Measurements from ENCODE around the gene UCKL1.
"Not testable (repeated sequence)": the region's sequence is repeated elsewhere in the genome, so short reads cannot be mapped to it uniquely, and the experiment has no call there.

Gene UCKL1

DNA sequence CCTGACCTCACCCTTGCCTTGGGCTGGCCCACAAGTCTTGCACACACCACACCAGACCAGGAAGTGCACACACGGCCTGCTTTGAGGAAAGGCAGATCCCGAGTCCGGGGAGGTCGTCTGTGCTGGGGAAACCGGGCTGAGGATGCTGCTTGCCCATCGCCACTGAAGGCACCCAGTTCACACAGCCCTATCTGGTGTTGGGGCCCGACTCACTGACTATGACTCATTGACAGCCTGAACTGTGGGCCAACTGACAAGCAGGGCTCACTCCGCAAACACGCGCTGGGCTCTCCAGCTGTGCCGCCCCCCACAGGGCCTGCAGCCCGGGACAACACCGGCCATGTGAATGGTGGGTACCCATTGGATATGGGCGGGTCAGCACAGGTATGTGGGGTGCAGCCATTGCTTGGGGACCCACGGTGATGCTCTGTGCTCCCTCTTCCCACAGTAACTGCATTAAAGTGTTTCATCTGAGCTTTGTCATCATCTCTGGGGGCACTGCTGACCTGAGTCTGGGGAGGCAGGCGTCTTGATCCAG lies 21.6 kb upstream of the UCKL1 start:
- Histone ChIP-seq H3K4me1 (peaks cover 14% of the 10 kb centered on the region), H3K4me3 (no peak overlapping the region; the same call in 1 of the 2 replicates), H3K36me3 (replicated peaks) (no peaks in the 10 kb centered on the region; the same call in 1 of the 2 replicates), H3K9me3 (no peaks in the 10 kb centered on the region), H3K27me3 (ENCODE audit: low read depth) (no peaks in the 10 kb centered on the region)
- in situ Hi-C loops (cut with MboI; ENCODE audit: low sequenced_read_pairs): loop anchor here (5.0 kb wide), 1 partner anchor 436 kb away; no protein-coding TSS in a partner anchor
- no peak for DNase-seq (ENCODE audit: low spot score in 2 of 2)

- DNase-seq (ENCODE audit: low spot score in 2 of 2): no peak
- Histone ChIP-seq H3K9me3 (no peaks in the 10 kb centered on the region), H3K27me3 (ENCODE audit: low read depth) (no peaks in the 10 kb centered on the region), H3K4me1 (peaks cover 14% of the 10 kb centered on the region), H3K36me3 (replicated peaks) (no peaks in the 10 kb centered on the region), H3K4me3 (no peak overlapping the region)
- in situ Hi-C loops (cut with MboI; ENCODE audit: low sequenced_read_pairs): loop anchor here (5.0 kb wide), 1 partner anchor 435 kb away; no protein-coding TSS in a partner anchor
Measured at GRCh38 chr20:63976980-63977738, 20.9 kb upstream of the UCKL1 start.

DNA sequence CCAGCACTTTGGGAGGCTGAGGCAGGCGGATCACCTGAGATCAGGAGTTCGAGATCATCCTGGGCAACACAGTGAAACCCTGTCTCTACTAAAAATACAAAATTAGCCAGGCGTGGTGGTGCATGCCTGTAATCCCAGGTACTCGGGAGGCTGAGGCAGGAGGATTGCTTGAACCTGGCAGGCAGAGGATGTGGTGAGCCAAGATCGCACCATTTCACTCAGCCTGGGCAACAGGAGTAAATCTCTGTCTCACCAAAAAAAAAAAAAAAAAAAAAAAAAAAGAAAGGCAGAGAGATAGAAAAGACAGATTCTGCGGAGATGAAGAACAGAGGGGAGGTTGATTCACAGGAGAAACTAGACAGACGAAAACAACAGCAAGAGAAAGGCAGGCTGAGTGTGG lies 20.3 kb upstream of the UCKL1 start:
- not testable (repeated sequence) for H3K9me3 ChIP-seq; DNase-seq (ENCODE audit: low spot score in 2 of 2); H3K4me3 ChIP-seq; H3K36me3 ChIP-seq (replicated peaks); H3K27me3 ChIP-seq (ENCODE audit: low read depth)
- peaks cover 14% of the 10 kb centered on the region for H3K4me1 ChIP-seq
- in situ Hi-C loops (cut with MboI; ENCODE audit: low sequenced_read_pairs): loop anchor here (5.0 kb wide), 1 partner anchor 434 kb away; no protein-coding TSS in a partner anchor

GRCh38 chr20:63974402-63975200 lies 18.4 kb upstream of the UCKL1 start:
- Histone ChIP-seq H3K4me1 (peaks cover 7% of the 10 kb centered on the region), H3K4me3 (no peak overlapping the region), H3K9me3 (no peaks in the 10 kb centered on the region), H3K36me3 (replicated peaks) (no peaks in the 10 kb centered on the region), H3K27me3 (ENCODE audit: low read depth) (no peaks in the 10 kb centered on the region)
- in situ Hi-C loops (cut with MboI; ENCODE audit: low sequenced_read_pairs): loop anchor here (5.0 kb wide), 1 partner anchor 432 kb away; no protein-coding TSS in a partner anchor
- no peak for DNase-seq (ENCODE audit: low spot score in 2 of 2)

- H3K4me1 ChIP-seq: peaks cover 8% of the 10 kb centered on the region
- no peaks in the 10 kb centered on the region for H3K9me3 ChIP-seq
- peak; percentile 70 to 94 for DNase-seq (ENCODE audit: low spot score in 2 of 2)
- H3K36me3 ChIP-seq (replicated peaks): no peaks in the 10 kb centered on the region
- peak overlapping the region; percentile 17; the same call in 1 of the 2 replicates for H3K4me3 ChIP-seq
- in situ Hi-C loops (cut with MboI; ENCODE audit: low sequenced_read_pairs): no loop called here
- H3K27me3 ChIP-seq (ENCODE audit: low read depth): no peaks in the 10 kb centered on the region
Measured at GRCh38 chr20:63973636-63974401, 17.6 kb upstream of the UCKL1 start.

- no peaks in the 10 kb centered on the region for H3K9me3 ChIP-seq
- in situ Hi-C loops (cut with MboI; ENCODE audit: low sequenced_read_pairs): no loop called here
- no peaks in the 10 kb centered on the region for H3K27me3 ChIP-seq (ENCODE audit: low read depth)
- H3K4me1 ChIP-seq: peaks cover 7% of the 10 kb centered on the region
- DNase-seq (ENCODE audit: low spot score in 2 of 2): no peak
- no peak overlapping the region for H3K4me3 ChIP-seq
- peaks cover 4% of the 10 kb centered on the region for H3K36me3 ChIP-seq (replicated peaks)
Measured at GRCh38 chr20:63973160-63973479, 16.9 kb upstream of the UCKL1 start.

DNA sequence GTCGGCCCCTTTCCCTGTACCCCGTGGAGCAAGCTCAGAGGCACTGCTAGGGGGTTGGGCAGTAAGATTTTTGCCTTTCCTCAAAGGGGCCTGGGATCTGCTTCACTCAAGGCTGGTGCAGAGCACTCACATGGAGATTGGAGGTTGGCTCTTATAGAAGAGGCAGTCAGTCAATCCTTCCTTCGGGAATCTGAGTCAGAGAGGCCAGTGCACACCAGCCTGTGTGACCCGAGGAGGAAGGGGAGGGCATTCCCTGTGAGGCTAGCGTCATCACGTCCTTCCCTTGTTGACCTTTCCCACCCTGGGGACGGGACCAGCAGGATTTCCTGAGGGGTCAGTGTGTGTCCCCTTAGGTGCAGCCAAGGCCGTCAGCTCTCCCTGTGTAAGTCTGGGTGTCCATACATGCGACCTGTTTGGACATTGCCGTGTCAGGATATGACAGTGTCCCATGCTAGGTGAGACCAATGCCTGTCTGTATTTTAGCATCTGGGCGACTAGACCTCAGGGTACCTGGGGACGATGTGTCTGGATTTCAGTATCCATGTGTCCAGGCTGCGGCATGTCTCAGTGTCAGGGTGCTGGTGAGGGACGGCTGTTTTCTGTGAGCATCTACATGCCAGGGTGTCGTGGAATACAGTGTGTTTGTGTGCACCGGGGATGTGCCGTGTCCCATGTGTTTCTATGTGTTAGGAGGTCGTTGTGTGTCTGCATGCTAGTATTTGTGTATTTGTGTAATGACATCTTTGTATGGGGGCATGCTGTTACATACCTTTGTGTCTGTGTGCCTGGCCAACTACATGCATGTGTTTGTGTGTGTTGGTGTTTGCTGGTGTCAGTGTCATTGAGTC lies 16.3 kb upstream of the UCKL1 start:
- Histone ChIP-seq H3K4me1 (peaks cover 7% of the 10 kb centered on the region), H3K9me3 (no peaks in the 10 kb centered on the region), H3K4me3 (no peak overlapping the region), H3K27me3 (ENCODE audit: low read depth) (no peaks in the 10 kb centered on the region), H3K36me3 (replicated peaks) (peaks cover 10% of the 10 kb centered on the region)
- peak in 1 of 2 experiments; percentile 9 for DNase-seq (ENCODE audit: low spot score in 2 of 2)
- in situ Hi-C loops (cut with MboI; ENCODE audit: low sequenced_read_pairs): no loop called here

DNA sequence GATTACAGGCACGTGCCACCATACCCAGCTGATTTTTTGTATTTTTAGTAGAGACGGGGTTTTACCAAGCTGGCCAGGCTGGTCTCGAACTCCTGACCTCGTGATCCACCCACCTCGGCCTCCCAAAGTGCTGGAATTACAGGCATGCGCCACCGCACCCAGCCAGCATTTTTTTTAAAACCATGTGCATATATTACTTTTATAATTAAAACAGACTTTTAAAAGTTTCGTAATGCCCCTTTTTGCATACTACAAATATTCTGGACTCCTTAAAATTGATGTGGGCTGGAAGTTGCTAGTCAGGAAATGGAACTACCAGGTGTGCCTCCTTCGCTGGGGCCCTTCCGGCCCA lies 15.7 kb upstream of the UCKL1 start:
- H3K27me3 ChIP-seq (ENCODE audit: low read depth); H3K9me3 ChIP-seq; H3K4me3 ChIP-seq; in situ Hi-C loops (cut with MboI; ENCODE audit: low sequenced_read_pairs); DNase-seq (ENCODE audit: low spot score in 2 of 2); H3K4me1 ChIP-seq: not testable (repeated sequence)
- H3K36me3 ChIP-seq (replicated peaks): peaks cover 16% of the 10 kb centered on the region

DNA sequence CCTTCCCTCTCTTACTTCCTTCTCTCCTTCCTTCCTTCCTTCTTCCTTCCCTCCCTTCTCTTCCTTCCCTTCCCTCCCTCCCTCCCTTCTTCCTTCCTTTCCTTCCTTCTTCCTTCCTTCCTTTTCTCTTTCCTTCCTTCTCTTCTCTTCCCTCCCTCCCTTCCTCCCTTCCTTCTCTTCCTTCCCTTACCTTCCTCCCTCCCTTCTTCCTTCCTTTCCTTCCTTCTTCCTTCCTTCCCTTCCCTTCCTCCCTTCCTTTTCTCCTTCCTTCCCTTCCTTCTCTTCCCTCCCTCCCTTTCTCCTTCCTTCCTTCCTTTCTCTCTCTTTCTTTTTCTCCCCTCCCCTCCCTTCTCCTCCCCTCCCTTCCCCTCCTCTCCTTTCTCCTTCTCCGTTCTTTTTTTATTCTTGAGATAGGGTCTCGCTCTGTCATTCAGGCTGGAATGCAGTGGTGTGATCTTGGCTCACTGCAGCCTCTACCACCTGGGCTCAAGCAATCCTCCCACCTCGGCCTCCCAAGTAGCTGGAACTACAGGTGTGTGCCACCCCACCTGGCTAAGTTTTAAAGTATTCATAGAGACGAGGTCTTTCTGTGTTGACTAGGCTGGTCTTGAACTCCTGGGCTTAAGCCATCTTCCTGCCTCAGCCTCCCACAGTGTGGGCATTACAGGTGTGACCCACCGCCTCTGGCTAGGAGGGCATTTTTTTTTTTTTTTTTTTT lies 14.7 kb upstream of the UCKL1 start:
- Histone ChIP-seq H3K36me3 (replicated peaks) (peaks cover 26% of the 10 kb centered on the region), H3K9me3 (peaks cover 4% of the 10 kb centered on the region), H3K4me1 (peaks cover 7% of the 10 kb centered on the region), H3K4me3 (no peak overlapping the region), H3K27me3 (ENCODE audit: low read depth) (no peaks in the 10 kb centered on the region)
- DNase-seq (ENCODE audit: low spot score in 2 of 2): no peak
- in situ Hi-C loops (cut with MboI; ENCODE audit: low sequenced_read_pairs): no loop called here

- peak; percentile 50 to 90 for DNase-seq (ENCODE audit: low spot score in 2 of 2)
- in situ Hi-C loops (cut with MboI; ENCODE audit: low sequenced_read_pairs): no loop called here
- H3K4me1 ChIP-seq: peaks cover 7% of the 10 kb centered on the region
- peaks cover 26% of the 10 kb centered on the region for H3K36me3 ChIP-seq (replicated peaks)
- H3K9me3 ChIP-seq: peaks cover 4% of the 10 kb centered on the region
- H3K27me3 ChIP-seq (ENCODE audit: low read depth): no peaks in the 10 kb centered on the region
- H3K4me3 ChIP-seq: peak within 1 kb of the TSS; percentile 49
Measured at GRCh38 chr20:63969838-63970713, 13.9 kb upstream of the UCKL1 start, which contains the start of gene ZNF512B. ZNF512B (minus strand) TSS chr20:63969930; CDS start chr20:63967950, 1,980 bp downstream.

DNA sequence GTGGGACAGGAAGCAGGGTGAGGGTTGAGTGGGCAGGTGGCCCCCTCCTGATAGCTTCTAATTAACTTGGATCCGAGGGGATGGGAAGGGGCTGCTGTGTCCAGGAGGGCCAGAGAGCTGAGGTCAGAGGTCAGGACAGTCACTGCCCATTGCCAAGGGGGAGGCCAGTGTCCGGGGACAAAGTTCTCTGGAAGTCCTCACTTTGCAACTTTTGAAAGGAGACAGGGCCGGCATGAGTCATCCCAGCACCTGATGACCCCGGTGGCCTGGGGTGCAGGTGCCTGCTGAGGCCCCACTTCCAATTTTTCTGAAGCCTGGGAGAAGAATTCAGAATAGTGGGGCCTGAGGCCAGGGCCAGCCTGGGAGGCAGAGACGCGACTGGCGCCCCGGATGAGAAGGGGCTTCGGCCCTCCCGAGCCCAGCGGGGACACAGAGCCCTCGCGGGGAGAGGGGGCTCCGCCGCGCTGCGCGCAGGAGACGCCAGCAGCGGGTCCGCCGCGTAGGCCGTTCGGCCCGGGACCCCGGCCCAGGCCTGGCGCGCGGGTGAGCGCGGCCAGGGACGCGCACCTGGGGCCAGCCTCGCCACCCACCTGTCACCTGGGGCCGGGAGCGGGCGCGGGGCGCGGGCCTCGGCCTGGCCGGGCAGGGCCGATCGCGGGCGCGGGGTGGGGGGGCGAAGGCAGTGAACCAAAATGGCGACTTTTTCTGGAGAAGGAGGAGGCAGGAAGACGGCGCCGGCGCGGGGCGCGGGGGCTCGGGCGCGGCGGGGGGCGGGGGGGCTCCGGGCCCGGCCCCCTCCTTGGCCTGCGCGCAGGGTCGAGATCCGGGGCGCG lies 12.9 kb upstream of the UCKL1 start:
- Histone ChIP-seq H3K9me3 (peaks cover 4% of the 10 kb centered on the region), H3K4me3 (peak overlapping the region; percentile 45), H3K27me3 (ENCODE audit: low read depth) (no peaks in the 10 kb centered on the region), H3K36me3 (replicated peaks) (peaks cover 30% of the 10 kb centered on the region), H3K4me1 (peaks cover 7% of the 10 kb centered on the region)
- DNase-seq (ENCODE audit: low spot score in 2 of 2): peak in 1 of 2 experiments; percentile 43
- in situ Hi-C loops (cut with MboI; ENCODE audit: low sequenced_read_pairs): no loop called here
